ENCODE results near the gene FGD4.
A peak's percentile ranks its signal among the peaks of the same experiment; 100 is the strongest.

Gene FGD4

DNA sequence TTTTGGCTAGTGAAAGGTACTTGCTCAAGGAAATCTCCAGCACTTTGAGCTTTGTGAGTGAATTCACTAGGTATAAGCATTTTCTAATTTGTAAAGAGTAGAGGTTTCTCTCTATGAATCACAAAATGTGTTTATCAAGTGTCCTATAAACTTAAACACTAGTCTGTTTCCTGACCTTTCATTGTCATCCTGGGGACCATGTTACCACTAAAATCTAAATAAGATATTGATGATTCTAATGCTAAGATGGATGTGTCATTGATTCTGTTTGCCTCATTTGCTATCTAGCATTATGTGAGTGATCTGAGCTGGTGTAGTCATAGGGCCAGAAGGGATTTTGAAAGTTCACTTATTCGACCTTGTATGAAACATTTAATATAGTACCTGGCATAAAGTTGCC lies 199.3 kb downstream of the FGD4 start:
- DNase-seq (ENCODE audit: extremely low read depth, insufficient read length): no peak
- TF ChIP-seq, protein P1, sequence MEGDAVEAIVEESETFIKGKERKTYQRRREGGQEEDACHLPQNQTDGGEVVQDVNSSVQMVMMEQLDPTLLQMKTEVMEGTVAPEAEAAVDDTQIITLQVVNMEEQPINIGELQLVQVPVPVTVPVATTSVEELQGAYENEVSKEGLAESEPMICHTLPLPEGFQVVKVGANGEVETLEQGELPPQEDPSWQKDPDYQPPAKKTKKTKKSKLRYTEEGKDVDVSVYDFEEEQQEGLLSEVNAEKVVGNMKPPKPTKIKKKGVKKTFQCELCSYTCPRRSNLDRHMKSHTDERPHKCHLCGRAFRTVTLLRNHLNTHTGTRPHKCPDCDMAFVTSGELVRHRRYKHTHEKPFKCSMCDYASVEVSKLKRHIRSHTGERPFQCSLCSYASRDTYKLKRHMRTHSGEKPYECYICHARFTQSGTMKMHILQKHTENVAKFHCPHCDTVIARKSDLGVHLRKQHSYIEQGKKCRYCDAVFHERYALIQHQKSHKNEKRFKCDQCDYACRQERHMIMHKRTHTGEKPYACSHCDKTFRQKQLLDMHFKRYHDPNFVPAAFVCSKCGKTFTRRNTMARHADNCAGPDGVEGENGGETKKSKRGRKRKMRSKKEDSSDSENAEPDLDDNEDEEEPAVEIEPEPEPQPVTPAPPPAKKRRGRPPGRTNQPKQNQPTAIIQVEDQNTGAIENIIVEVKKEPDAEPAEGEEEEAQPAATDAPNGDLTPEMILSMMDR (IDR thresholded peaks at IDR 0.05; ENCODE audit: insufficient read depth, low read length, poor library complexity, severe bottlenecking): no peak
- H3K4me3 ChIP-seq (replicated peaks; ENCODE audit: low read depth, low read length): no peak overlapping the region
- H3K36me3 ChIP-seq (ENCODE audit: control insufficient read depth, insufficient read depth, low read length): no peaks in the 10 kb centered on the region
- H3K27me3 ChIP-seq (replicated peaks; ENCODE audit: control insufficient read depth, insufficient read depth, low read length): no peaks in the 10 kb centered on the region

DNA sequence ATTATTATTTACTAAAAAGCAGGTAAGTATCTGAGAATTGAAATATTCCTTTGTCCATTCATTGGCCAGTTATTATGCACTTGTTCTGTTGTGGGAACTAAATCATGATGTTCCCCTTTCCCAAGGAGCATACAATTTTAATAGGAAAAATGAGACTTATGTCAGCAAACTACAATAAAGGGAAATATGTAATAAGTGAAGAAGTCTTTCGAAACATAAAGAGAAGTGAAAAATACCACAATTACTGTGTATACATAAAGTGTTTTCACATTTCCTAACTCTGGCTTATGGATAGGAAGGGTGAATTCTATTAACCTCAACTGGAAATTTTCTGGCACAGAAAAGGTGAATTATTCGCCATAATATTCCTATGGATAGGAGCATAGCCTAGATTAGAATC lies 201.3 kb downstream of the FGD4 start:
- H3K36me3 ChIP-seq (ENCODE audit: control insufficient read depth, insufficient read depth, low read length): no peaks in the 10 kb centered on the region
- no peak for DNase-seq (ENCODE audit: extremely low read depth, insufficient read length)
- no peaks in the 10 kb centered on the region for H3K27me3 ChIP-seq (replicated peaks; ENCODE audit: control insufficient read depth, insufficient read depth, low read length)
- no peak overlapping the region for H3K4me3 ChIP-seq (replicated peaks; ENCODE audit: low read depth, low read length)
- TF ChIP-seq, protein P1 (IDR thresholded peaks at IDR 0.05; ENCODE audit: insufficient read depth, low read length, poor library complexity, severe bottlenecking): no peak

DNA sequence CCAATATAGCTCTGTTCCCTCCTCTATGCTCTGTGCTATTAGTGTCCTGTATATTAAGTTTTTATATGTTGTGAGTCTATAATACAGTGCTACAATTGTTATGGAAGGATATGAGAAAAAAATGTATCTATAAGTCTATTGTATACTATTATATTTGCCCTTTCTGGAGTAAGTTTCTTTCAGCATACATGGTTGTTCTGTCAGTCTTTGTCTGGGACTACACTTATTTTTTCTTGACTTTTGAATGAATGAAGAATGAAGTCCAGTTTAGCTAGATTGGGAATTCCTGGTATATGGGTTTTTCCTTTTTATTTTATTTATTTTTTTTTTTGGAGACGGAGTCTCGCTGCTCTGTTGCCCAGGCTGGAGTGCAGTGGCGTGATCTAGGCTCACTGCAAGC lies 203.7 kb downstream of the FGD4 start:
- H3K27me3 ChIP-seq (replicated peaks; ENCODE audit: control insufficient read depth, insufficient read depth, low read length): no peaks in the 10 kb centered on the region
- H3K36me3 ChIP-seq (ENCODE audit: control insufficient read depth, insufficient read depth, low read length): no peaks in the 10 kb centered on the region
- no peak overlapping the region for H3K4me3 ChIP-seq (replicated peaks; ENCODE audit: low read depth, low read length)
- no peak for DNase-seq (ENCODE audit: extremely low read depth, insufficient read length)
- TF ChIP-seq, protein P1 (IDR thresholded peaks at IDR 0.05; ENCODE audit: insufficient read depth, low read length, poor library complexity, severe bottlenecking): no peak

DNA sequence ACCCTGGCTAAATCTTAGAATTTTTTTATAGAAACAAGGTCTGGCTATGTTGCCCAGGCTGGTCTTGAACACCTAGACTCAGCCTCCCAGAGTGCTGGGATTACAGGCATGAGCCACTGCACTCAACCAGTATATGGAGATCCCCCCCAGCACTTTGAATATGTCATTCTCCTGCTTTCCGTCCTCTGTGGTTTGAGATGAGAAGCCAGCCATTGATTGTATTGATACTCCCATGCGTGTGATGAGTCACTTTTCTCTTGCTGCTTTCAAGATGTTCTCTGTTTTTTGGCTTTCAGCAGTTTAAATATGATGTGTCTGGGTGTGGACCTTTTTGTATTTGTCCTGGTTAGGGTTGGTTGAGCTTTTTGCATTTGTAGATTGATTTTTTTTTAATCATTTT lies 204.5 kb downstream of the FGD4 start:
- Histone ChIP-seq H3K4me3 (replicated peaks; ENCODE audit: low read depth, low read length) (no peak overlapping the region), H3K27me3 (replicated peaks; ENCODE audit: control insufficient read depth, insufficient read depth, low read length) (no peaks in the 10 kb centered on the region), H3K36me3 (ENCODE audit: control insufficient read depth, insufficient read depth, low read length) (no peaks in the 10 kb centered on the region)
- peak; percentile 35 for DNase-seq (ENCODE audit: extremely low read depth, insufficient read length)
- TF ChIP-seq, protein P1 (IDR thresholded peaks at IDR 0.05; ENCODE audit: insufficient read depth, low read length, poor library complexity, severe bottlenecking): no peak

DNA sequence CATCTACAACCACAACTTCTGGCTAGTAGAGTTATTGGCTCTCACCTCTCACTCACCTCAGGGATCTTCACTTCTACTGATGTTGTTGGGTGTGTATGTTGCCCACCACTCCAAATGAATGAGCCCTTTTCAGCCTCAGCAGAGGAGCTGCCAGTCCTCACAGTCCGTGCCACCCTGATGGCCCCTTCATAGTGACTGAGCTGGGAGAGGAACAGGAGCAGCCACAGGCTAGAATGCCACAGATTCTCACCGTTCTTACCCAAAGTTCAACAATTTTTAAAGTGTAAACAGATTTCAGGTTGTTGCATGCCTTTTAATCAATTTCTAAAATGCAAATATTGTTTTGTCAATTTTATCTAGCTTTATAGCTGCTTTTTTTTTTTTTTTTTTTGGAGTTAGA lies 205.2 kb downstream of the FGD4 start:
- H3K4me3 ChIP-seq (replicated peaks; ENCODE audit: low read depth, low read length): no peak overlapping the region
- no peak for DNase-seq (ENCODE audit: extremely low read depth, insufficient read length)
- TF ChIP-seq, protein P1 (IDR thresholded peaks at IDR 0.05; ENCODE audit: insufficient read depth, low read length, poor library complexity, severe bottlenecking): no peak

More for the DNA sequence above, 205.2 kb downstream of the FGD4 start:
- no peaks in the 10 kb centered on the region for H3K36me3 ChIP-seq (ENCODE audit: control insufficient read depth, insufficient read depth, low read length)
- H3K27me3 ChIP-seq (replicated peaks; ENCODE audit: control insufficient read depth, insufficient read depth, low read length): no peaks in the 10 kb centered on the region
